ENCODE results near the gene PPM1L.

PPM1L gene

DNA sequence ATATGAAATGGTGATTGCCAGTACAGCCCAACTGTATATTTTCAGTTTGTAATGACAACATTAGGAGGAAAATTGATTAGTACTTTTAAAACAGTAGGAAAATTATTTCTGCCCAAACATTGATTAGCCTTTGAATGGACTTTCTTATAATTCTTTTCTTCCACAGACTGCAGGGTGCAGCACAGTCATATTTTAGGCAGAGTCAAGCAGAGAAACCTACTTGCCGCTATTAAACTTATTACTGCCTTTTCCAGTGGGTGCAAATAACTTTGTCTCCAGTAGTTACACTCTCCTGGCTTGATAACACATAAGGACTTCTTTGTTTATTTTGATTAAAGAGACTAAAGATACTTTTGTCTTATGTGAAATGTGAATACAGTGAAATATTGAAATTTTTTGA, 85.4 kb downstream of the PPM1L start:
- in situ Hi-C loops (cut with HindIII; ENCODE audit: low sequenced_read_pairs): no loop called here

DNA sequence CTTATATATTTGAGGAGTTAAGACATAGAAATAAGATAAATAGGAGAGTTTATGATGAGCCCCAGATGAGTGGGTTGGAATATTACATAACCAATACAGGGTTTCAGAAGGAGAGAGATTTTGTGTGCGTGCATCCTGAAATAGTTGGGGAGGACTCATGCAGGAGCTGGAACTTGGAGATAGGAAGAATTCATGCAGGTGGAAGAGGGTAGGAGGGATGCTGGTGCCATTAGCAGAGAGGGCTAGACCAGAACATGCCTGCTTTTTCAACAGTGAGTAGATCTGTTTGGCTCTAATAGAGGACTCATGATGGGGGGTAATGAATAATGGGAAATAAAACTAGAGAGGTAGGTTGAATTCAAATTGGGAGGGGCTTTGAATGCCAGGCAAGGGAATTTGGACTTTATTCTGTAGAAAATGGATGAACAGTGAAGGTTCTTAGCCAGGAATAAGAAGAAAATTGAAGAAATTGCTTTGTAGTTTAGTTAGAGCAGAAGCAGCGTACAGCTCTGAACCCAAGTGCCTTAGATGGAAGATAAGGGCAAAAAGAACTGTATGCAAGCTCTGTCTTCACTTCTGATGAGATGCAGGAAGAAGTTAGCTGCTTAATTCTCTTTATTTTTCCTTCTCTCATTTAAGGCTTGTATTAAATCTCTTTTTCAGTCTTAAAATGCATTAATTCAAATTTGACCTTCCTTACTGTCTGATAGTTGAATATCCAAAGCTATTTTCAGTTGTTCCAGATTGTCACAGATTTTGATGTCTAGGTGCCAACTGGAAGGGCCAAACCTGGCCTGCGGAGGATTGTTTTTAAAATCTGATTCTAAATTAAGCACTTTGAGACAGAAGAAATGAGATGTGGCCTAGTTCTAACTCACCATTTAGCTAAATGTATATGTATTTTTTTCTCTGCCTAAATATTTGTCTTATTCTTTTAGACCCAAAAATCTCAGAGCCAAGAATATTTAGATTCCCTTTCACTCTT, 86.3 kb downstream of the PPM1L start:
- in situ Hi-C loops (cut with HindIII; ENCODE audit: low sequenced_read_pairs): no loop called here

DNA sequence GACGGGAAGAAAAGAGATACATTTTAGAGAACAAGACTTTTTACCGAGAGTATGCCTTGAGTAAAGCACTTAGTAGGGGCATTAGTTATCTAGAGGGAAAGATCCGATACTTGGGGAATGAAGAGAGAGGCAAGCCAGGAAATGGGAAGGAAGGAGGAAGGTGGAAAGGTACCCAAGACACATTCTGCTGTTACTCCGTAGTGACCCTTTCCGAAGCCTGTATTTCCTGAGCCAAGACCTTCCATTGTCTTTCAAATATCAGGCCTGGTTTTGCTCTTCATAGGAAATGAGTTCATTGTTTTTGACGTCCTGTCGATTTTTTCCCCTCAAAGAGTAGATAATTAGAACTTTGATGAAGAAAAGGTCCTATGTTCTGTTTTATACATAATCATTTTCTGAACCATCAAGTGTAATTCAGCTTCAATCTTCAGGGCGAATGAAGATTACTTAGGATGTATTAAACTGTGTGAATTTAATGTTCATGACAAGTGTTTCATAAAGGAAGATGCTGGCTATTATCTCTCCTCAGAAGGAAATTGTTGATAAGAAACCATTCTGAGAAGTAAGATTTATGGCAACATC, 95.7 kb downstream of the PPM1L start:
- in situ Hi-C loops (cut with HindIII; ENCODE audit: low sequenced_read_pairs): no loop called here

DNA sequence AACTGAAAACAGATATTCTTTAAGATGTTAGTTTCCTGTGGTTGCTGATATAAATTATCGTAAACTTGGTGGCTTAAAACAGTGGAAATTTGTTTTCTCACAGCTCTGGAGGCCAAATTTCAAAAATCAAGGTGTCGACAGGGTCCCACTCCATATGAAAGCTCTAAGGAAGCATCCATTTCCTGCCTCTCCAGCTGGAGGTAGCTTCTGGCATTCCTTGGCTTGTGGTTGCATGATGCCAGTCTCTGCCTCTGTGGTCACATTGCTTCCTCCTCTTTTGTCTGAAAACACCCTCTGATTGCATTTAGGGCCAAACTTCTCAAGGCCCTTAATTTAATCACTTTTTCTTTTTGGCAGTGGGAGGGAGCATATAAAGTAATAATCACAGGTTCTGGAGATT, 96.8 kb downstream of the PPM1L start:
- in situ Hi-C loops (cut with HindIII; ENCODE audit: low sequenced_read_pairs): no loop called here

DNA sequence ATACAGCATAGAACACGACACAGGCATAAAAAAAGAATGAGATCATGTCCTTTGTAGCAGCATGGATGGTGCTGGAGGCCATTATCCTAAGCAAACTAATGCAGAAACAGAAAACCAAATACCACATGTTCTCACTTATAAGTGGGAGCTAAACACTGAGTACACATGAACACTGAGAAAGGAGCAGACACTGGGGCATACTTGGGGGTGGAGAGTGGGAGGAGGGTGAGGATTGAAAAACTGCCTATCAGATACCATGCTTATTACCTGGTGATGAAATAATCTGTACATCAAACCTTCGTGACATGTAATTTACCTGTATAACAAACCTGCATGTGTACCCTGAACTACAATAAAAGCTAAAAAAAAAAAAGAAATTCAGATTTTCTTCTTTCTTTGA, 100.4 kb downstream of the PPM1L start:
- in situ Hi-C loops (cut with HindIII; ENCODE audit: low sequenced_read_pairs): no loop called here

DNA sequence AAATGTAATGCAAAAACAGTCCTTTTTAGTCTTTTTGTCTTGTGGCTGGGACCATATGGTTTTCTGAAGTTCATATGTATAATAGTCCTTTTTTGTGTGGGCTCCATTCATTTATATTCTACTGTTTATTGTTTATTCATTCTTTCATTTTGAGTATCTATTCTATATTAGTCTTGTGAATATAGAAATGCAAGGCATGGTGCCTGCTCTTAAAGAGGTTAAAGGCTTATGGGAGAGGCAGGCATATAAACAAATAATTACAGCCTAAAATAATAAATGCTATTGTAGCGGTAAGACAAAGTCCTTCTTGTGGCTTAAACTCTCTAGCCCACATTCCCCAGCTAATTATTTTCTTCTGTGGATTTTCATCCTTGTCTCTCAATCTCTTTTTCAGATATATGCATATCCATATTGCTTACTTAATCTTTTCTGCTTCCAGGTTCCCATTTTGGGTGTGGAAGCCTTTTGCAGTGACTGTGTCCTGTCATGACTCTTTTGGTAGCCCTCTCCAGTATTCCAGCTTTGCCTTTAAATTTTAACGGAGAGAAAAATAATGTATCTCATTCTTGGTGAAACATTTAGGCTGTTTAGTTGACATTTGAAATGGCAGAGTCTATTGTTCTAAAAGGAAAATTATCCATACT, 101.6 kb downstream of the PPM1L start:
- in situ Hi-C loops (cut with HindIII; ENCODE audit: low sequenced_read_pairs): no loop called here

DNA sequence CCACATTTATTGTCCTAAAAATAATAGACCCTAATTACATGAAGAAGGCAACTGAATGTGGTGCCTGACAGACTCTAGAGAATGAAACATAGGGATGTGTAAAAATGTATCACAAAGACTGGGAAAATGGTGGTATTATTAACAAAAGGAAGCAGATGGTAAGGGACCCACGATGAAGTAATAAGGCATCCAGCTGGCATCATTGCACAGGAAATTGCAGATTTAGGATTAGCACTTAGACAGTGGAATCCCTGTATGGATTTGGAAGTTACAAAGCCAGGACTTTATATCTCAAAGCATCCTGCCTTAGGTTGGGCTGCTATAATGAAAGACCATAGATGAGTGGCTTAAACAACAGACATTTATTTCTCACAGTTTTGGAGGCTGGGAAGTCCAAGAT, 104.3 kb downstream of the PPM1L start:
- in situ Hi-C loops (cut with HindIII; ENCODE audit: low sequenced_read_pairs): no loop called here

DNA sequence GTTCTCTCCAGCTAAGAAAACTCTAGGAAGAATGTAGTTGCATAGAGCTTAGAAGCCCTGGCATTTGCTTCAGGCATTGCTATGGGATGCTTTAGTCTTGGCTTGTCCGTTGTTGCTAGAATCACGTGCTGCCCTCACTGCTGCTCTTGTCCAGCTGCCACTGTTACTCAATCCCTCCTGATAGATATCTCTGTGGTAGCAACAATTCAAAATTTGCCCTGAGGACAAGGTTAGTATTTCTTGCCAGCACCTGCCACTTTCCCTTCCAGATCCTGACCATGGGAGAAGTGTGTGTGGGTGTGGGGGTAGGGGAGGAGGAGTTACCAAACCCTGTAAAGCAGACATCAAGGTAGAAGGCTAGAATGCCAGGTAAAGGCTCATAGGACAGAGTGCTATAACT, 113.8 kb downstream of the PPM1L start:
- in situ Hi-C loops (cut with HindIII; ENCODE audit: low sequenced_read_pairs): loop anchor here (5.0 kb wide), 1 partner anchor 38 kb away; no protein-coding TSS in a partner anchor

DNA sequence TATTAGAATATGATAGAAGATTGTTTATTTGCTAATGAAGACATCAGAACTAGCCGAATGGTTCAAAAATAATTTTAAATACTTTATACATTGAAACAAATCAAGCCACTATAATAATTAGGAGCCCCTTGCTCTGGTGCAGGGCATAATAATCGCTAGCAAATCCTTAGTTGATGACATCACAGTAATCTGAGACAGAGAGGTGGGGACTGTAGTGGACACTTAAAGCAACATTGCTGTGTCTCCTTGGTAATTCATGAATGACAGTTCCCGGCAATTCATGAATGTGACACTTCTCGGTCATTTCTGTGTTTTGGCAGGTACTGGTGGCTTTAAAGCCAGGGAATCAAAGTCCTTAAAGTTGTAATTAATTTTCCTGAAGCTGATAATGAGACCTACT, 114.3 kb downstream of the PPM1L start:
- in situ Hi-C loops (cut with HindIII; ENCODE audit: low sequenced_read_pairs): no loop called here

DNA sequence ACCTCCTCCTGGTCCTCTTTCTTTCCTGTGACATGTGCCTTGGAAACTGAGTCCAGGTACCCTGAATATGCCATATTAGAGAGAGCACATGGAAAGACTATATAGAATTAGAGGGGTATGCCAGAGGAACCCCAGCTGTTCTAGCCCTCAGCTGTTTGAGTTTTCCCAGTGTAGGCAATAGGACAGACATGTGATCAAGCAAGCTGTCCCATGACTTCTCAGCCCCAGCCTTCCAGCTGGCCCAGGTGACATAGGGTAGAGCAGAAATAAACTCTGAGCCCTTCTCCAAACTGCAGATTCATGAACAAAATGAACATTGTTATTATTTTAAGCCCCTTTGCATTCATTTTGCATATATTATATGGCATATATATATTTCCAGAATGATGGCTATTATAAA, 118.7 kb downstream of the PPM1L start:
- in situ Hi-C loops (cut with HindIII; ENCODE audit: low sequenced_read_pairs): no loop called here

DNA sequence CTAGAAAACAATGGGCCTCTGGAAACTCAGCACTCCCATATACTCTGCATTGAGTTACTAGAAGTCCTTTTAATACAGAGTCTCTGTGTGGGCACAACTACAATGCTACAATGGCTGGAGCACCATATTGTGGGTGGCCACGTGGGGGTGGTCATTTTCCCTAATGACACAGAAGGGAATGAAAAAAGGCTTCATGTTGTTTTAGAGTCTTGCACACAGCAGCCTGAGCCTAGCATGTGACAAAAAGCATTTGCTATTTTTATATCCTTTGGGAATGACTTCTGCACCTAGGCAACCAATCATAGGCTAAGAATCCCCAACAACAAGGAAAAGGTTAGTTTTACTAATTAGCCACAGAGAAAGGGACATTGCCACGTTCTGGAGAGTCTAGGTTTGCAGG, 120.6 kb downstream of the PPM1L start:
- in situ Hi-C loops (cut with HindIII; ENCODE audit: low sequenced_read_pairs): no loop called here

DNA sequence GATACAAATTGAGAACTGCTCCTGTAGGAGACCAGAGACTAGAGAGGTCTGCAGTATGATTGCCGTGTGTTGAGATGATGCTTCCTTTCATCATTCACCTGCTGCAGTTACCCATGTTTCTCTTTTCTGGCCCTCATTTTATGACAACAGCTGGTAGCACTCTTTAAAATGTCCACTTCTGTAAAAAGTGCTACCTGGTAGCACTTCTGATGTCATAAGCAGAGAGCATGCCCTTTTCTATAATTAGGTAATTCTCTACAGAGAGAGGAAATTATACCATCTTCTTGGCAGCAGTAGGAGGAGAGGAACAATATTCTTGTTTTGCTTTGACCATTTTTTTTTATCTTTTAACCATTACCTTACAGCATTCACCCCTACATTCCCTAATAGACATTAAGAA, 123.8 kb downstream of the PPM1L start:
- in situ Hi-C loops (cut with HindIII; ENCODE audit: low sequenced_read_pairs): no loop called here

DNA sequence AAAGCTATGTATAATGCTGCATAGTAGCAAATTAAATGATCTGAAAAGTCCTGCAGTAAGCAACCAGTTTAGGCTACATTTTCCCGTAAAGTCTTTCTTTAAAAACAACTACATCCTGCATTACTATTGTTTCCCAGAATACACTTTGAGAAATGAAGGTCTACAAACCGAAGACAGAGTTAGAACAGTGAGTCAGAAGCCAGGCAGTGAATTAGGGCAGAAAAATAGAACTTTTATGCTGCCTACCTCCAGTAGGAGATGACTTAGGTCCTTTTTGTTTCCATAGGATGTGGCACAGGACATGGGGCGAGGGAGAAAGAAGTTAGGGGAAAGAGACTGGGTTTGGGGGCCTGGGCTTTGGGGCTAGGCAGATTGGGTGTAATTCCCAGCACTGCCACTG, 127.3 kb downstream of the PPM1L start:
- in situ Hi-C loops (cut with HindIII; ENCODE audit: low sequenced_read_pairs): no loop called here

DNA sequence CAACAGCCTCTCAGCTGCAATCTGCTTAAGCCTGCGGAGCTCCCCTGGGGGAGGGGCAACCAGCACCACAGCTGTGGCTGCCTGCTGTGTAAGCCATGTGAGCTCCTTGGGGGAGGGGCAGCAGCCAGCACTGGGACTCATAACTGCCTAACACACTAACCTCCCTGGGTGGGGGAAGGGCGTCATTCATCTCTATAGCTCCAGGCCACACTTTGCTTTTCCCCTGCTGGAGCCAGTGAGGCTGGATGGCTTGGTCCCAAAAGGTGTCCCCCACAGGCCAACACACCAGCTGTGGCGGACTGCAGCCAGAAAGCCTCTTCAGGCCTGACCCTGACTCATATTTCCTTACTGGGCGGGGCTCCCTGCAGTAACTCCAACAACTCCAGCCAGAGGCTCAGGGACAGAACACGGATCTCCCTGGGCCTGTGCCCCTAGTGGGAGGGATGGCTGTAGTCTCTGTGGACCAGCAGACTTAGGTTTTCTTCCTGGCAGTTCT, 129.8 kb downstream of the PPM1L start:
- in situ Hi-C loops (cut with HindIII; ENCODE audit: low sequenced_read_pairs): no loop called here

DNA sequence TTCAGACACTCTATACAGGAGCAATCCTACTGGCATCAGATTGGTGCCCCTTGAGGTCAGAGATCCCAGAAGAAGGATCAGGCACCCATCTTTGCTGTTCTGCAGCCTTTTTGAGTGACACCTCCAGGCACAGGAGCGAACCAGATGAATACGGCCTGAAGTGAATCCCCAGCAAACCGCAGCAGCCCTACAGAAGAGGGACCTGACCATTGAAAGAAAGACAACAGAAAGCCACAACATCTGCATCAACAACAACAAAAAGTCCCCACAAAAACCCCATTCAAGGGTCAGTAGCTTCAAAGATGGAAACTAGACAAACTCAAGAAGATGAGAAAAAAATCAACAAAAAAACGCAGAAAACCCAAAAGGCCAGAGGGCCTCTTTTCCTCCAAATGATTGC, 130.4 kb downstream of the PPM1L start:
- in situ Hi-C loops (cut with HindIII; ENCODE audit: low sequenced_read_pairs): no loop called here

DNA sequence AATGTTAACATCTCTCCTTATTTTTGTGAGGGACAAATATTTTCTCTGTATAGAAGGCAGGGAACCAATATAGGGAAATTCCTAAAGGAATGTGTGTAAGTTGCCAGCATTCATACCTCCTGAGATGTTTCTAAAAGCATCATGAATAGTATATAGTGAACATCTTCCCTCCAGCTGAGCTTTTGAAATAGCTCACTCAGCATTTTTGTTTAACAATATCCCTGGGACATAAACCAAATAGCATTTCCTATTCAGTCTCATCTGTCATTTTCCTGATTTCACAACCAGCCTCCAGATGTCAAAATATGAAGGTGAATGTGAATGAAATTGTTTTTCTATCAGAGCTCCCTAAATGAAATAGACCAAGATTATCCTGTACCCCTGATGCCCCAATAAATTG, 137.2 kb downstream of the PPM1L start:
- in situ Hi-C loops (cut with HindIII; ENCODE audit: low sequenced_read_pairs): no loop called here

DNA sequence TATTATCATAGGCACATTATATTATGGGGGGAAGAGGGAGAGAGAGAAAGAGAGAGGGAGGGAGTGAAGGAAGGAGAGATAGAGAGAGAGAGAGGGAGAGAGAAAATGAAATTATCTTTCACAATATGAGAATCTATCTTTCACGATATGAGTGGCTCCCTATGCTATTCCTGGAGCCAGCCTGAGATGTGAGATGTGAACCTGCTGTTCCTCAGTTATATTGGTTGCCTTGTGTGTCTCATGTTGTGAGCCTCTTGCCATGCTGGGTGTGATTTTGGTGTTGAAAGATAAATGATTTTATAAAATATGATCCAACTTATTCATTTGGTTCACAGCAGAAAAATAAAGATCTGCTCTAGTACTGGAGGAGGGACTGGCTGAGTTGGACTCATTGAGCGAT, 148.7 kb downstream of the PPM1L start:
- in situ Hi-C loops (cut with HindIII; ENCODE audit: low sequenced_read_pairs): no loop called here

DNA sequence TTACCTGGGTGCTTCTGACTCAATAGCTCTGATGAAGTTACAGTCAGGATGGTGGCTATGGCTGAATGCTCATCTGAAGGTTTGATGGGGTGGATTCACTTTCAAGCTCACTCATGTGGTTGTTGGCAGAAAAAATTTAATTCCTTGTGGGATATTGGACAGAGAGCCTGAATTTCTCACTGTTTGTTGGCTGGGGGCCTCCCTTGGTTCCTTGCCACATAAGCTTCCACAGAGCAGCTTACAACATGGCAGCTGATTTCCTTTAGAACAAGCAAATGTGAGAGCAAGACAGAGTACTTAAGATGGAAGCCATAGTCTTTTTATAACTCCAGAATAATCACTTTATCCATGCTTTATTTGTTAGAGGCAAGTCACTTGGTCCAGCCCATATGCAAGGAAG, 150.6 kb downstream of the PPM1L start:
- in situ Hi-C loops (cut with HindIII; ENCODE audit: low sequenced_read_pairs): no loop called here

DNA sequence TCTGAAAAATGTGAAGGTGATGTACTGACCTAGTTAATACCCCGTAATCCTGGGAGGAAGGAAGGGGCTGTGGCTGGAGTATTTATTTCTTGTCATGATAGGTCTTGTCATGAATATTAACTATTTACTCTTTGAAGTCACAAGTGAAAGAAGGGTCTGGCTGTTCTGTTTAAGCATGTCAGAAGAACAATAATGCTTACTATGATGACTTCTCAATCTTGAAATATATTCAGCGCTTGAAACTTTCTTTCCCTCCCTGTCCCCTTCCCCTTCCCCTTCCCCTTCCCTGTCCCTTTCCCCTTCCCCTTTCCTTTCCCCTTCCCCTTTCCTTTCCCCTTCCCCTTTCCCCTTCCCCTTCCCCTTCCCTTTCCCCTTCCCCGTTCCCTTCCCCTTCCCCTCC, 153.9 kb downstream of the PPM1L start:
- in situ Hi-C loops (cut with HindIII; ENCODE audit: low sequenced_read_pairs): no loop called here

DNA sequence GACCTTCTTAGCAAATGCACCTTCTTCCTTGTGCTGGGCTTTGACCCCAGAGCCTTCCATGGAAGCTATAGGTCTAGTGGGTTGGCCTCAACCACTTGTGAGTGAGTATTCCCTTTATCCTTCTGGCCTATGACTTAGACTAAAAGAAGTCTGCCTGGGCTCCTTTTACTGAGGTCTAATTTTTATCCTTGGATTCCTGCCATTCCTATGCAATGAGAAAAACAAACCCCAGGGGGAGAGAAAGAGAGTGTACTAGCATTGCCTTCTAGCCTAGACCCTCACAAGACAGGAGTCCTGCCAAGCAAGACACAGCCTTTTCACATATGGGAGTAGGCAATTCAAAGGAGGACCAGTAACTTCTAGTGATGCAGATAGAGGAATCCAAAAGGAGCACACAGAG, 155.4 kb downstream of the PPM1L start:
- in situ Hi-C loops (cut with HindIII; ENCODE audit: low sequenced_read_pairs): no loop called here

DNA sequence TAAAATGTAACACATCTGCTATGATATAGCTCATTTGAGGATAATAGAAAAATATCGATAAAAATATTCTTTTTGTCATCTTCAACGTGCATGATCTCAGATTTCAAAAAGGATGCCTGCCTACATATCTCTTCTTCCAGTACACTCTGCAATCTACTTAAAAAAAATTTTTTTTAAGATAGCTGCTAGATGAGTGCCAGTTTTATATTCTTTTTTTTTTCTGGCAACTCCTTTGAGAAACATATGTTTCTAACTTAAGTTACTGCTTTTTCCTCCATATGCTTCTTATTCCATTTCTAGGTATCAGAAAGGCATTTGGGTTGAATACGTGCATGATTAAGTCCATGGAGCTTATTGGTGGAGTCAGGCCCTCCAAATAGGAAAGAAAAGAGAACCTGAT, 160.4 kb downstream of the PPM1L start:
- in situ Hi-C loops (cut with HindIII; ENCODE audit: low sequenced_read_pairs): no loop called here

DNA sequence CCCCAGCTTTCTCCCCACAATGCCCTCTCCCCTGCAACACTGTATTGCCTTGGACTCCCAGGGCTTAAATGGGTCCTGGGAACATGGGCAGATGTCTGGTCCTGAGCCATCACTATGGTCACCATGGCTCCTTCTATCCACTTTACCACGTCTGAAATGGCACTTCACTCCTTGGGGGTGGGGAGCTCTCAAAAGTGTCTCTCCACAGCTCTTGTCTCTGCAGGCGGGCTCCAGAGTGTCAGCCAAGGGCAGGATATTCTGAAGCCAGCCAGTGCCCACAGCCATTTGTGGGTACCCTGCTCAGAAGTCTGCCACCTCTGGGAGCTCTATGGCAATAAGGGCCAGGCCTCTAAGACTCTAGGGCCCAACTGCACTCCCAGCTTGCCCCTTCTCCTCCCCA, 163.9 kb downstream of the PPM1L start:
- in situ Hi-C loops (cut with HindIII; ENCODE audit: low sequenced_read_pairs): no loop called here

All from endothelial cell of hepatic sinusoid (primary cell).